ENCODE measurements around the gene STK40.
A peak's percentile ranks its signal among the peaks of the same experiment; 100 is the strongest.

Gene STK40

GRCh38 chr1:36385410-36386264, at the start of gene STK40:
Gene STK40 (minus strand): TSS chr1:36385924. CDS start chr1:36361332, 24,592 bp downstream.
- DNase-seq (ENCODE audit: low read depth, low spot score) = peak; percentile 98
- peak within 1 kb of the TSS; percentile 100 for H3K27ac ChIP-seq

- DNase-seq (ENCODE audit: low read depth, low spot score) = no peak
- H3K27ac ChIP-seq = no peak overlapping the region
Observed at GRCh38 chr1:36433102-36433501, 47.4 kb upstream of the STK40 start.

GRCh38 chr1:36432616-36433015, 46.9 kb upstream of the STK40 start:
- DNase-seq (ENCODE audit: low read depth, low spot score) = no peak
- no peak overlapping the region for H3K27ac ChIP-seq

GRCh38 chr1:36425791-36426190, 40.1 kb upstream of the STK40 start:
- peak overlapping the region; percentile 20 for H3K27ac ChIP-seq
- no peak for DNase-seq (ENCODE audit: low read depth, low spot score)

GRCh38 chr1:36421649-36422048, 35.9 kb upstream of the STK40 start:
- DNase-seq (ENCODE audit: low read depth, low spot score) = no peak

GRCh38 chr1:36420836-36421317, 35.2 kb upstream of the STK40 start:
- H3K27ac ChIP-seq = no peak overlapping the region

More at GRCh38 chr1:36421649-36422048, 35.9 kb upstream of the STK40 start:
- H3K27ac ChIP-seq = no peak overlapping the region

GRCh38 chr1:36420409-36420808, 34.7 kb upstream of the STK40 start:
- H3K27ac ChIP-seq = no peak overlapping the region
- DNase-seq (ENCODE audit: low read depth, low spot score) = no peak

More at GRCh38 chr1:36420836-36421317, 35.2 kb upstream of the STK40 start:
- peak; percentile 43 for DNase-seq (ENCODE audit: low read depth, low spot score)

GRCh38 chr1:36419569-36419968, 33.8 kb upstream of the STK40 start:
- no peak for DNase-seq (ENCODE audit: low read depth, low spot score)
- no peak overlapping the region for H3K27ac ChIP-seq

GRCh38 chr1:36419140-36419539, 33.4 kb upstream of the STK40 start:
- H3K27ac ChIP-seq = no peak overlapping the region
- no peak for DNase-seq (ENCODE audit: low read depth, low spot score)

GRCh38 chr1:36417931-36418330, 32.2 kb upstream of the STK40 start:
- no peak overlapping the region for H3K27ac ChIP-seq

GRCh38 chr1:36415661-36416326, 30.1 kb upstream of the STK40 start:
- no peak for DNase-seq (ENCODE audit: low read depth, low spot score)
- H3K27ac ChIP-seq = no peak overlapping the region

More at GRCh38 chr1:36417931-36418330, 32.2 kb upstream of the STK40 start:
- no peak for DNase-seq (ENCODE audit: low read depth, low spot score)

GRCh38 chr1:36414384-36414783, 28.7 kb upstream of the STK40 start:
- H3K27ac ChIP-seq = no peak overlapping the region
- DNase-seq (ENCODE audit: low read depth, low spot score) = no peak

- no peak for DNase-seq (ENCODE audit: low read depth, low spot score)
- H3K27ac ChIP-seq = no peak overlapping the region
Observed at GRCh38 chr1:36411674-36412648, 26.2 kb upstream of the STK40 start.

- DNase-seq (ENCODE audit: low read depth, low spot score) = no peak
- no peak overlapping the region for H3K27ac ChIP-seq
Observed at GRCh38 chr1:36408479-36408878, 22.8 kb upstream of the STK40 start.

- no peak for DNase-seq (ENCODE audit: low read depth, low spot score)
- H3K27ac ChIP-seq = no peak overlapping the region
Observed at GRCh38 chr1:36406440-36406839, 20.7 kb upstream of the STK40 start.

- DNase-seq (ENCODE audit: low read depth, low spot score) = no peak
- H3K27ac ChIP-seq = no peak overlapping the region
Observed at GRCh38 chr1:36402504-36402890, 16.8 kb upstream of the STK40 start.

- H3K27ac ChIP-seq = no peak overlapping the region
- DNase-seq (ENCODE audit: low read depth, low spot score) = no peak
Observed at GRCh38 chr1:36401602-36402503, 16.1 kb upstream of the STK40 start.

GRCh38 chr1:36400825-36401601, 15.3 kb upstream of the STK40 start:
- no peak for DNase-seq (ENCODE audit: low read depth, low spot score)
- no peak overlapping the region for H3K27ac ChIP-seq

- no peak overlapping the region for H3K27ac ChIP-seq
- DNase-seq (ENCODE audit: low read depth, low spot score) = no peak
Observed at GRCh38 chr1:36400514-36400824, 14.7 kb upstream of the STK40 start.
